NCI-H446 treated with DMSO at 0.1 percent for 48 hours (cell line): ENCODE results near the gene TDRD1.

Experiments
- DNase-seq: peaks from one replicate; lab custom pipeline; 2025; lab: John Stamatoyannopoulos, UW

Gene TDRD1

GRCh38 chr10:114265392-114266053, 86.4 kb downstream of the TDRD1 start:
- no peak for DNase-seq

GRCh38 chr10:114266521-114266920, 87.4 kb downstream of the TDRD1 start:
- DNase-seq: no peak

DNA sequence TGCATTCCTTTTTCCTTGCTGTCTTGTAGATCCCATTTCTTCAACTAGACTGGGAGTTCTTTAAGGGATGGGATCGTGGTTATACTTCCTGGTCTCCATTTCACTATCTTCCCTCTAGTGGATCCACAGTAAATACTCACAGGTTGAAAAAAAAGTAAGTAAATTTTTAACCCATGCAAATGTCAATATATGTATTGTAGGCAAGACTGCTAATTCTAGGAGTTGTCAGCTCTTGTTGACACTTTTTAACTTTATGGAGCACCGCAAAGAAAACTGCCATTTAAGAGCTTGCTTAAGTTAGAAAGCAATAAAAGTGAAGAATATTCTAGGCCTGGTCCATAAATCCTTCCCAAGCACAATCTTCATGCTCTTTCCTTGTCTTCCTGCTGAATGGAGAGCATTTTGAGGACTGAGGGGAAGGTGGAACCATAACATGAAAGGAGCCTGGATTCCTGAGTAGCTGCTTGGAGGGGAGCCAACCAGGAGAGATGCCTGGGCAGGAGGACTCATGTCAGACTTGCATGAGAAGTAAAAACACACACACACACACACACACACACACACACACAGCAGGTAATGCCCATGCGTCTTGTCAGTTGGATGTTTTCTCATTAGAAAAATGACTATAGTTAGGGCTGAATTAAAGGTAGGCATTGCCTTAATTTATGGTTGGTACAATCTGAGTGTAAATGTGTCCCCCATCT, 92.1 kb downstream of the TDRD1 start:
- DNase-seq: no peak

GRCh38 chr10:114271779-114272167, 92.6 kb downstream of the TDRD1 start:
- no peak for DNase-seq

GRCh38 chr10:114272696-114273095, 93.5 kb downstream of the TDRD1 start:
- no peak for DNase-seq

DNA sequence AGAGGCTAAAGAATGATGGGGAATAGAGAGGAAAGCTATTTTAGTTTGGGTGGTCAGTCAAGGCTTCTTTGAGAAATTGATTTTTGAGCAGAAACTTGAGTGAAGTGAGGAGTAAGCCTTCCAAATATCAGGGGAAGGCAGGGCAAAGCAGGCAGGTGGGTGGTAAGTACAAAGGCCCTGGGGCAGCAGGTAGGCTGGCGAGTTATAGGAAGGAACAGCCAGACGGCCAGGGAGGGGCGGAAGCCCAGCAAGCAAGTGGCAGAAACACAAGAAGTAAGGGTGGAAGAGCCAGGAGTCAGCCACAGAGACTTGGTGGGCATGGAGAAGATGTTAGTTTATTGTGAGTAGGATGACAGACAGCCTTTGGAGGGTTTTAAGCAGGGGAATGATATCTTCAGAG, 94.8 kb downstream of the TDRD1 start:
- no peak for DNase-seq

- DNase-seq: no peak
Measured at GRCh38 chr10:114274616-114275453, 95.7 kb downstream of the TDRD1 start.

DNA sequence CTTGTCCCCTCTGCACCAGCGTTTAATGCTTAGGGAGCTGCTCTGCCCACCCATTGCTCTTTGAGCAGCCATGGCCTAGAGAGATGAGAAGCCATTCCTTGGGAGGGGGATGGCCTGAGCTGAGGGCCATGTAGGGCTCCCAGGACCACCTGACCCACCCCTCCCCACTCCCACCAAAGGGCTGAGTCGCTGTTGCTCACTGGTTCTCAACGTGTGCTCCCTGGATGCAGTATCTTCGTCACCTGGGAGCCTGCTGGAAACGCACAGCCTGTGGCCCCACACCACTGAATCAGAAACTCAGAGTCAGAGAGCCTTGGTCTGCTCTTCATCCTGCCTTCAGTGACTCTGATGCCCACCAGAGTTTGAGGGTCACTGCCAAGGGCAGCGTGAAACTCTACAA, 96.9 kb downstream of the TDRD1 start:
- no peak for DNase-seq

DNA sequence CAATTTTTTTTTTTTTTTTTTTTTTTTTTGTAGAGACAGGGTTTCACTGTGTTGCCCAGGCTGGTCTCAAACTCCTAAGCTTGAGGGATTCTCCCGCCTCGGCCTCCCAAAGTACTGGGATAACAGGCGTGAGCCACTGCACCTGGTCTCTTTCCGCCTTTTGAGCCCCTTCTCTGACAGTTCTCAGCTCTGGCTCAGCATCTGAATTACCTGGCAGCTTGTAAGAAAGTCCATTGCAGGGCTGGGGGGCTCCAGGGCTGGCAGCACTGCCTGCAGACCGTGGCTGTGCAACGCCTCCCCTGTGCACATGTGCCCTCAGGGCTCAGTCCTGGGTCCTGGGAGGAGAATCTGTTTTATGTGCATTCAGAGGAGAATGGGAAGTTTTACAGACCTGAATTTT, 97.5 kb downstream of the TDRD1 start:
- no peak for DNase-seq

- no peak for DNase-seq
Measured at GRCh38 chr10:114278140-114278883, 99.2 kb downstream of the TDRD1 start.

DNA sequence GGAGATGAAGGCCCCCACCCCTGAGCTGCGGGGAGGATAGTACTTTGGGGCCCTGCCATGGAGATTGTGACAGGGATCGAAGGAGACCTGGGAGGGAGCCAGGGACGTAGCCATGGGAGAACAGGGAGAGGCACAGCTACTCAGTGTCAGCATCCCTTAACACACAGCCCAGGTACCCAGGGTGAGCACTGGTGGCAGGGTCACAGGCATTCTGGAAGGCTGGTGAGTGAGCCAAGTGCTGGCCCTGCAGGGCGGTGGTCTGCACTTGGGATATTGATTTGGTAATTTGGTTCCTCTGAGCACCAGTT, 99.7 kb downstream of the TDRD1 start:
- no peak for DNase-seq

DNA sequence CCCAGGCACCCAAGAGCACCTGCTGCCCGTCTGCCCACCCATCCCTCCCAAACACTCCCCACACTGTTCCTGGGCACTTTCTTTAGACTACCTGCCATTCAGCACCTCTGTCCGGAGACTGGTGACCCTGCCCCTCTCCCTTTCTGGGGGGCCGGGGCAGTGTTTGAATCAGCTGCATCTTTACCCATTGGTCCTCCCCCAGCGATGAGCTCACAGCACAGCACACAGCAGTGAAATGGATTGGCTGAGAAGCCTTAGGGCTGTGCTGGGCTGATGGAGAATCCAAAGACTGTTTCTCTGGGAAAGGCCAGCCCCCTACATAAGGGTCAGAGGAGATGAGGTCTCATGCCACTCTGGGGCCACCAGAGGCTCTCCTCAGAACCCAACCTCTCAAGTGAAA, 100.1 kb downstream of the TDRD1 start:
- DNase-seq: no peak

DNA sequence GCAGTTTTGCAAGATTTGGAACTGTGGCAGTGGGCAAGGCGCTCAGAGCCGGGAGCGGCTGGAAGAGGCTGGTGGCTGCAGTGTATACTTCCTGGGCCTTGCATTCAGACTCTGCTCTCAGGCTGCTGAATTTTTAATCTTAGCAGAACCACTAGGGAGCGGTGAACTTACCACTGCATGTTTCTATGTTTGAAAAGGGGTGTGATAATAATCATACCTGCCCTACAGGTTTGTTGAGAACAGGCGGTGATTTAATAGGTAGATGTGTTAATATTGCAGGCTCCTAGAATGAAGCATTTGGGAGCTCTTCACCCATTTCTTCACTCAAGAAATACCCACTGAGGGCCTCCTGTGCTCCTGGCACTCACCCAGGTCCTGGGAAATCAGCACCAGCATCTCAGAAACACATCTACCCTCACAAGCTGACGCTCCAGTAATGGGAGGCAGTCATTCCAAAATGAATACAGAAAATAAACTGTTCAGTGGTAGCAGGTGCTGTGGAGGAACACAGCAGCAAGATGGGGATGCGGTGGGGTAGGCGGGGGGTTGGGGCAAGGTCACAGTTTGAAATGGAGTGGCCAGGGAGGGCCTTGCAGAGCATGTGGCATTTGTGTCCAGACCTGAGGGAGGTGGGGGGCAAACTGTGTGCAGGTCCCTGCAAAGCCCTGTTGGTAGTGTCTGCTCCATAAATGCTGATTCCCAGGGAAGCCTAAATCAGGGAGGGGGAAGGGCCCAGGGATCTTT, 100.9 kb downstream of the TDRD1 start:
- no peak for DNase-seq

GRCh38 chr10:114281006-114281405, 101.9 kb downstream of the TDRD1 start:
- DNase-seq: no peak

DNA sequence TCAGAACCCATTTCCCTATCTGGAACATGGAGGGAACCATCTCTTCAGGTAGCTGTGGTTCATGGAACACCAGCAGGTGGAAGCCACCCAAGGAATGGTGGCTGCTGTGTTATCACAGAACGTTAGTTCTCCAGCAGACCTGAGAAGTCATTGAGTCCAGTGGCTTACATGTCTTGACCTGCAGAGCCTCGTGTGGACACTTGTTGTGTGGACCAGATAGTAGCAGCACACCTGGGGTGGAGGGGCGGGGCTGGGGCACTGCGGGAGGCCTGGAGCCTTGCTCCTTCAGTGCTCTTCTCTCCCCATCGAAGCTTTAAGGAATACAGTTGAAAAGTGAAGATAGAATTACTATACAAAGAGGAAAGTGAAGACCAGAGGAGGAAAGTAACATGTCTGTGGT, 102.3 kb downstream of the TDRD1 start:
- no peak for DNase-seq
